Tibial nerve (tissue), 4 donors: ENCODE data around the gene GPR146. TPM values are rescaled to one million over a fixed set of nuclear protein-coding genes. Genes with fewer than 3 reads are reported as not detected.

Experiments
- DNase-seq, 2 donors: peaks; one replicate each; pipeline ENCODE4 v3.0.0-alpha.2; 2019; ENCODE audit warnings: low spot score in 2 of 2
- H3K27ac ChIP-seq, 4 donors: fragments of 200-600 bp; sonication (generic) in 3 of 4; one replicate each; pipeline ENCODE4 v1.5.1; 2017 to 2019; ENCODE audit warnings: mild to moderate bottlenecking in 1 of 4
- H3K27me3 ChIP-seq, 2 donors: fragments of 200-600 bp; sonication (generic) in 1 of 2; one replicate each; pipeline versions ENCODE4 v1.5.1 to v1.6.0; 2017 to 2019
- H3K36me3 ChIP-seq, 3 donors: fragments of 200-600 bp; sonication (generic); one replicate each; pipeline ENCODE4 v1.5.1; 2018 to 2019
- H3K4me1 ChIP-seq, 4 donors: fragments of 200-600 bp; sonication (generic) in 3 of 4; one replicate each; pipeline ENCODE4 v1.5.1; 2017 to 2019
- H3K4me3 ChIP-seq, 4 donors: fragments of 200-600 bp; sonication (generic) in 3 of 4; one replicate each; pipeline ENCODE4 v1.5.1; 2017 to 2019; ENCODE audit warnings: mild to moderate bottlenecking in 1 of 4, moderate library complexity in 1 of 4
- H3K9me3 ChIP-seq, 4 donors: fragments of 200-600 bp; sonication (generic) in 3 of 4; one replicate each; pipeline ENCODE4 v1.5.1; 2017 to 2019
- EP300 ChIP-seq, 2 donors: sonication (generic); formaldehyde crosslinking; IDR thresholded peaks; one replicate each; pipeline ENCODE4 v1.6.1; 2017; ENCODE audit warnings: antibody characterized with exemption in 2 of 2, mild to moderate bottlenecking in 1 of 2
- POLR2A ChIP-seq, 2 donors: fragments of 450-650 bp; IDR thresholded peaks; one replicate each; pipeline ENCODE4 v1.6.1; 2017; ENCODE audit warnings: antibody characterized with exemption in 2 of 2, mild to moderate bottlenecking in 2 of 2, moderate library complexity in 2 of 2
- WGBS, 2 donors: methylation state at CpG; one replicate each; pipeline ENCODE4 v1.1.5; 2018; 5-methylcytosine and 5-hydroxymethylcytosine counted together
- total RNA-seq, 4 donors: library from RNA; depleted of rRNA; stranded (reverse); fragments of >200 nt; gene quantifications; one replicate each; pipeline ENCODE4 v1.1.0, GENCODE V29; 2016
- TF ChIP-seq, protein P1 (sequence below), 5 experiments: fragments of 200-600 bp in 3 of 5; fragments of 450-650 bp in 2 of 5; sonication (generic) in 3 of 5; IDR thresholded peaks; one replicate each; pipeline ENCODE4 v1.5.1; 2016 to 2019; ENCODE audit warnings: antibody characterized with exemption in 5 of 5, mild to moderate bottlenecking in 3 of 5, moderate library complexity in 2 of 5

The GPR146 gene
- total RNA-seq, 4 donors from 2014 or later = 27.8 to 91.8 (median 59.1) TPM

- no peaks in the 10 kb centered on the region for H3K27me3 ChIP-seq
- H3K36me3 ChIP-seq = peaks cover 0 to 66% (median 0%) of the 10 kb centered on the region in 3 donors
- peaks cover 0 to 32% (median 0%) of the 10 kb centered on the region in 4 donors for H3K4me1 ChIP-seq
- no peak overlapping the region for H3K4me3 ChIP-seq
- 87 to 88% methylated on average over 7 to 13 of the region's 13 CpGs for WGBS, 2 donors
- no peak for DNase-seq
- no peaks in the 10 kb centered on the region for H3K9me3 ChIP-seq
- no peak for TF ChIP-seq POLR2A (IDR thresholded peaks at IDR 0.05)
- no peak for TF ChIP-seq EP300 (IDR thresholded peaks at IDR 0.05)
- TF ChIP-seq, protein P1, sequence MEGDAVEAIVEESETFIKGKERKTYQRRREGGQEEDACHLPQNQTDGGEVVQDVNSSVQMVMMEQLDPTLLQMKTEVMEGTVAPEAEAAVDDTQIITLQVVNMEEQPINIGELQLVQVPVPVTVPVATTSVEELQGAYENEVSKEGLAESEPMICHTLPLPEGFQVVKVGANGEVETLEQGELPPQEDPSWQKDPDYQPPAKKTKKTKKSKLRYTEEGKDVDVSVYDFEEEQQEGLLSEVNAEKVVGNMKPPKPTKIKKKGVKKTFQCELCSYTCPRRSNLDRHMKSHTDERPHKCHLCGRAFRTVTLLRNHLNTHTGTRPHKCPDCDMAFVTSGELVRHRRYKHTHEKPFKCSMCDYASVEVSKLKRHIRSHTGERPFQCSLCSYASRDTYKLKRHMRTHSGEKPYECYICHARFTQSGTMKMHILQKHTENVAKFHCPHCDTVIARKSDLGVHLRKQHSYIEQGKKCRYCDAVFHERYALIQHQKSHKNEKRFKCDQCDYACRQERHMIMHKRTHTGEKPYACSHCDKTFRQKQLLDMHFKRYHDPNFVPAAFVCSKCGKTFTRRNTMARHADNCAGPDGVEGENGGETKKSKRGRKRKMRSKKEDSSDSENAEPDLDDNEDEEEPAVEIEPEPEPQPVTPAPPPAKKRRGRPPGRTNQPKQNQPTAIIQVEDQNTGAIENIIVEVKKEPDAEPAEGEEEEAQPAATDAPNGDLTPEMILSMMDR (IDR thresholded peaks at IDR 0.05) = no peak
- no peak overlapping the region for H3K27ac ChIP-seq
Measured at GRCh38 chr7:1018334-1018695, 26.0 kb upstream of the GPR146 start.

DNA sequence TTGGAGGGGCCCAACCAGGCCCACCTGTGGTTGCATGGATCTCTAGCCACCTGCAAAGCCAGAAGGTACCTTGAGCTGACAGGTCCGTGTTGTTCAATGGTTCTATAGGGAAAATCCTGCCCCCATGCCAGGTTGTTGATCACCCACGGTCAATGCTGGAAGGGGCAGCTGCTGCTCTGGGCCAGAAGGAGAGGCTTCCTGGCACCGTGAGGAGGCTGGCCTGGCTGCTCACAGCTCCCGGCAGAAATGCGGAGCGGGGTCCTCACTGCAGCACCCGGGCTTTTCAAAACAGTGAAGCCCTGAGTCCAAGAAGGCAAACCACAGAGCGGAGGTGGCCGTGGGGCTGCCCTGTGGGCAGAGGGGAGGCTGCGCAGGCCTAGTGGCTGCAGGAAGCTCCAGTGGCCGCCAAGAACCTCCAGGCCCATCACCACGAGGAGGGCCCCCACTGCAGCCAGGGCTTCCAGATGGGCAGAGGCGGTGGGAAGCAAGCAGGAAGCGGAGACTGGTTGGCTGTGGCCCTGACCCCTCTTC lies 25.0 kb upstream of the GPR146 start:
- Histone ChIP-seq H3K4me3 (no peak overlapping the region), H3K27me3 (no peaks in the 10 kb centered on the region), H3K27ac (peak overlapping the region in 1 of 4 donors; percentile 41), H3K36me3 (peaks cover 0 to 71% (median 0%) of the 10 kb centered on the region in 3 donors), H3K9me3 (no peaks in the 10 kb centered on the region), H3K4me1 (peaks cover 0 to 36% (median 4%) of the 10 kb centered on the region in 4 donors)
- DNase-seq = no peak
- TF ChIP-seq POLR2A (IDR thresholded peaks at IDR 0.05) (no peak), EP300 (IDR thresholded peaks at IDR 0.05) (no peak)
- TF ChIP-seq, protein P1 (IDR thresholded peaks at IDR 0.05) = no peak
- WGBS, 2 donors = 62 to 81% methylated on average over 7 of the region's 14 CpGs

DNA sequence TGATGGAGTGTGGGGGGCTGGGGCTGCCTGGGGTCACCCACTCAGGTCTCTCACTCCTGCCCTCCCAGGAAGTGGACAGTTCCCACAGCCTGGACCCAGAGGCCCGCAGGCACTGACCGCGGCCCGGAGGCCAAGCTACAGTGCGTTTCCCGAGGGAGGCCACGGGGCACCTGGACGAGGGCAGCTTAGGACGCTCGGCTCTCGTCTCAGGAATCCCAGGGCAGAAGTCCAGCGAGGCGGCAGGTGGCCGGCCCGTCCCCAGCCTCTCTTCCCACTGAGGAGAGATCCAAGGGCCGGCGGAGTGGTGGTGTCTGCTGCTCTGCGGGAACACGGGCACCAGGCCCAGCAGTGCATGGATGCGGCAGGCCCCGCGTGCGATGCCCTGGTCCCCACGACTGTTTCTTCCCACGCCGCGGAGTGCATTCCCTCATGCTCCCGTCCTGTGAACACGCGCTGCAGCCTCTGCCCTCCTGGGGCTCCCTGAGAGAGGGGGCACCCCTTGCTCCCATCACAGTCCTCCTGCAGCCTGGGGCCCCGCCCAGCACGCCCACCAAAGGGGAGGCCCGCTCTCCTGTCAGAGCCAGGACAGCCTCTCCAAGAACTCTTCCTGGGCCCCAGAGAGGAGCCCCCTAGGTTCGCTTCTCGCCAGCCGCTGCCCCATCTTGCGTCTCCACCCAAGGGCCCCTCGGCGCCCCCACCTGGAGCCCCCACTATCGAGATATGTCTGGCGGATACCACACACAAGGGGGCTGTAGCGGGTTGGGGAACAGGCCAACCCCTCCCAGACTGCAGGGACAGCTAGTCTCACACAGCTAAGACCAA lies 24.3 kb upstream of the GPR146 start:
- WGBS, 2 donors = 85 to 89% methylated on average over 22 to 25 of the region's 42 CpGs

GRCh38 chr7:1020849-1021251 lies 23.5 kb upstream of the GPR146 start:
- 70 to 83% methylated on average over 6 of the region's 7 CpGs for WGBS, 2 donors
- peaks cover 0 to 38% (median 10%) of the 10 kb centered on the region in 4 donors for H3K4me1 ChIP-seq
- TF ChIP-seq, protein P1 (IDR thresholded peaks at IDR 0.05) = peak in 3 of 5 experiments; percentile 4 to 30 (median 22)
- no peak for TF ChIP-seq EP300 (IDR thresholded peaks at IDR 0.05)
- no peak for TF ChIP-seq POLR2A (IDR thresholded peaks at IDR 0.05)
- no peaks in the 10 kb centered on the region for H3K9me3 ChIP-seq
- no peak for DNase-seq
- H3K27ac ChIP-seq = no peak overlapping the region
- H3K36me3 ChIP-seq = peaks cover 0 to 86% (median 0%) of the 10 kb centered on the region in 3 donors
- H3K4me3 ChIP-seq = no peak overlapping the region
- H3K27me3 ChIP-seq = no peaks in the 10 kb centered on the region

More for the DNA sequence above, 24.3 kb upstream of the GPR146 start:
- H3K36me3 ChIP-seq = peaks cover 0 to 77% (median 0%) of the 10 kb centered on the region in 3 donors
- no peaks in the 10 kb centered on the region for H3K27me3 ChIP-seq
- H3K4me1 ChIP-seq = peaks cover 0 to 38% (median 7%) of the 10 kb centered on the region in 4 donors
- peak overlapping the region in 1 of 4 donors; percentile 41 for H3K27ac ChIP-seq
- TF ChIP-seq, protein P1 (IDR thresholded peaks at IDR 0.05) = no peak
- TF ChIP-seq POLR2A (IDR thresholded peaks at IDR 0.05) = no peak
- TF ChIP-seq EP300 (IDR thresholded peaks at IDR 0.05) = no peak
- no peaks in the 10 kb centered on the region for H3K9me3 ChIP-seq
- no peak overlapping the region for H3K4me3 ChIP-seq
- no peak for DNase-seq

DNA sequence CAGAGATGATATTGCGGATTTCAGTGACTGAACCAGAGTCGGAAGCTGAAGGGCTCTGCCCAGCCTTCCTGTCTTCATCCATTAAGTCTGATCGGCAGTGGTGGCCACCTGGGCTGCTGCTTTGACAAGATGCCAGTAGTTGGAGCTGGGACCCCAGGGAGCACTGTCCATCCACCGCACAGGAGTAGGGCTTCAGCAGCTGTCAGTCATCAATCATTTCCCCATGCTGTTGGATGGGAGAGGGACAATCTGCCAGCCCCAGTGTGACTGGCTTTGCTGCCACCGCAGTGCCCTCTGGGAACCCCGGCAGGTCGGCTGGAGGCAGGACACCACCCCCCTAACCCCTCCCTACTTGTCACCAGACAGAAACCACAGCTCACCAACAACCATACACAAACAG lies 23.0 kb upstream of the GPR146 start:
- H3K9me3 ChIP-seq = no peaks in the 10 kb centered on the region
- peaks cover 0 to 43% (median 12%) of the 10 kb centered on the region in 4 donors for H3K4me1 ChIP-seq
- no peak overlapping the region for H3K4me3 ChIP-seq
- WGBS, 2 donors = 84 to 89% methylated on average over 7 of the region's 7 CpGs
- TF ChIP-seq EP300 (IDR thresholded peaks at IDR 0.05) = no peak
- no peak for TF ChIP-seq POLR2A (IDR thresholded peaks at IDR 0.05)
- TF ChIP-seq, protein P1 (IDR thresholded peaks at IDR 0.05) = no peak
- DNase-seq = no peak
- H3K27ac ChIP-seq = no peak overlapping the region
- H3K36me3 ChIP-seq = peaks cover 0 to 91% (median 0%) of the 10 kb centered on the region in 3 donors
- H3K27me3 ChIP-seq = no peaks in the 10 kb centered on the region
